IPS-15b (cell line): Measurements from ENCODE around the gene UBE2L3.
"Not testable (repeated sequence)": the region's sequence is repeated elsewhere in the genome, so short reads cannot be mapped to it uniquely, and the experiment has no call there.

Experiments used
- H3K27me3 ChIP-seq: one replicate; pipeline ENCODE4 v1.6.1; 2013; ENCODE audit warnings: low read length; ENCODE audit not compliant: control insufficient read depth, insufficient read depth
- H3K36me3 ChIP-seq: one replicate; pipeline ENCODE4 v1.6.1; 2013; ENCODE audit warnings: low read length; ENCODE audit not compliant: control insufficient read depth, insufficient read depth
- H3K4me1 ChIP-seq: one replicate; pipeline ENCODE4 v1.6.1; 2013; ENCODE audit warnings: mild to moderate bottlenecking, low read length; ENCODE audit not compliant: control insufficient read depth, insufficient read depth
- H3K4me3 ChIP-seq: one replicate; pipeline ENCODE4 v1.5.1; 2013; ENCODE audit warnings: low read depth, low read length
- H3K9ac ChIP-seq: one replicate; pipeline ENCODE4 v1.6.1; 2013; ENCODE audit warnings: low read depth, mild to moderate bottlenecking, low read length
- H3K9me3 ChIP-seq: one replicate; pipeline ENCODE4 v1.6.1; 2013; ENCODE audit warnings: mild to moderate bottlenecking, low read length; ENCODE audit not compliant: control insufficient read depth, insufficient read depth

UBE2L3 gene

DNA sequence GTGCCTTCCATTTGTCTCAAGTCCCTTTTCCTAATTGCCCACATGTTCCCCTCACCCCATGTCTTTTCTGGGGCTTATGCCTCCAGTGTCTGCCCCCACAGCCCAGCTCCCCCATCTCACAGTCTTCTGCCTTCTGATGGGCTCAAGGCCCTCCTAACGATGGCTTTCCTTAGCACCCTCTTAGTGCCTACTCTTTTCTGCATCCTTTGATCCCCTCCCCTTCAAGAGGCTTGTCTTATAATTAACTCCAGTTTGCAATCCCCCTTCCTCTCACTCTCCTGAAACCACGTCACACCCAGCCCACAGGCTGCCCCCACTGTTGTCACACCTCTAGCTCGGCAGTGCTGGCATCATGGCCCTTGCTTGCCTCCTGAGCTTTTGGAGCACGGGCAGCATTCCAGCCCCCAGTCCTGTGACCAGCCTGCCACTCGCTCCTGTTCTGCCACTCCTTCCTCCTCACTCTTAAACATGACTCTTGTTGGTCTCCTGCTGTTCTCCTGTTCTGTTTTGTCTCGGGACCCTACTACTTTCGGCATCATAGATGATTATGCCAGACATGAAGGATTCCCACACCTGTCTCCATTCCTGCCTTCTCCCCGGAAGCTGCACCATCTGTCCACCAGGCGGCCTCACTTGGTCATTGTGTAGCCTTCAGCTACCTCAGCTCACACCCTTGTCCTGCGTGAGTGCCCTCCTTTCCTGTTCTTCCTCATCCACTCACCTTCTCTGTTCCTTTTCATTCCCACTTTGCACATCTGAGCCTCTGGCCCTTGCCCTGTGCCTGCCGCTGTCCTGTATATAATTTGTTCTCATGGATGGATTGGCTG lies 26.1 kb downstream of the UBE2L3 start:
- Histone ChIP-seq H3K27me3 (no peaks in the 10 kb centered on the region), H3K9me3 (no peaks in the 10 kb centered on the region), H3K36me3 (peaks cover 27% of the 10 kb centered on the region), H3K9ac (no peak overlapping the region), H3K4me3 (no peak overlapping the region), H3K4me1 (peaks cover 6% of the 10 kb centered on the region)

DNA sequence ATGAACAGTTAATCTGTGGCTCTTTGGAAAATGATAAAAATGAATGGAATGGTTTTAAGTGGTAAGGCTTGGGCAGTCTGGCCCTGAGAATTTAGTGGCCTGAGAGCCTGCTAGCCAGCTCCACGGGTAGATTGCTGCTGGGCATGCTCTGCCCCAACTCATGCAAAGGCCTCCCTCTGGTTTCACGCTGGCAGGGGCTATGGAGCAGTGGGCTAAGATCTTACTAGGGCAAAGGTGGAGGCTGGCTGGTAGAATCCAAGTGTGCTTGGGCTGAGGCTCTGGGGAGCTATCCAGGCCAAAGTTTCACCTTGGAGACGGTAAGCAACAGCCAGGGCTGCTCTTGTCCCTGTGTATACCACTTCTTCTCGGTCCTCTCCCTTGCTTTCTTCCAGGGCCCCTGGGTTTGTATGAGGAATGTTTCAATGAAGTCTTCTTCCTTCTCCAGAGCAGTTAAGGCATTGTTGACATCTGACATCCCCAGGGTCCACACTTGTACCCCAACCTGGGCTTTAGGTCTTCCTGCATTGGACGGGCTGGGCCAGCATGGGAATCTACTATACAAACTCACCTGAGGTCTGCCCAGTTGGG lies 27.4 kb downstream of the UBE2L3 start:
- Histone ChIP-seq H3K4me3 (no peak overlapping the region), H3K9me3 (no peaks in the 10 kb centered on the region), H3K36me3 (peaks cover 27% of the 10 kb centered on the region), H3K27me3 (no peaks in the 10 kb centered on the region), H3K9ac (no peak overlapping the region), H3K4me1 (no peaks in the 10 kb centered on the region)

DNA sequence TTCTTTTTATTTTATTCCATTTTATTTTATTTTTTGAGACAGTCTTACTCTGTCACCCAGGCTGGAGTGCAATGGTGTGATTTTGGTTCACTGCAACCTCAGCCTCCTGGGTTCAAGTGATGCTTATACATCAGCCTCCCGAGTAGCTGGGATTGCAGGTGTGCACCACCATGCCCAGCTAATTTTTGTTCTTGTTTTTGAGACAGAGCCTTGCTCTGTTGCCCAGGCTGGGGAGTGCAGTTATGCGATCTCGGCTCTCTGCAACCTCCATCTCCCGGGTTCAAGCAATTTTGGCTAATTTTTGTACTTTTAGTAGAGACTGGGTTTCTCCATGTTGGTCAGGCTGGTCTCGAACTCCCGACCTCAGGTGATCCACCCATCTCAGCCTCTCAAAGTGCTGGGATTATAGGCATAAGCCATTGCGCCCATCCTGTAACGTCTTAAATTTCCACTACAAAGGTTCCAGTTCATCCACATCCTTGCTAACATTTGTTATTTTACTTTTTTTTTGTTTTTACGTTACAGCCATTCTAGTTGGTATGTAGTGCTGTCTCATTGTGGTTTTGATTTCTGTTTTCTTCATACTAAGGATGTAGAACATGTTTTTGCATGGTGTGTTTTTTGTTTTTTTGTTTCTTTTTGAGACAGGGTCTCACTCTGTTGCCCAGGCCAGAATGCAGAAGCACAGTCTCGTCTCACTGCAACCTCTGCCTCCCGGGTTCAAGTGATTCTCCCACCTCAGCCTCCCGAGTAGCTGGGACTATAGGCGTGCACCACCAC lies 29.0 kb downstream of the UBE2L3 start:
- not testable (repeated sequence) for H3K4me1 ChIP-seq, H3K9me3 ChIP-seq, H3K9ac ChIP-seq, H3K4me3 ChIP-seq, H3K27me3 ChIP-seq
- H3K36me3 ChIP-seq, result peaks cover 27% of the 10 kb centered on the region

DNA sequence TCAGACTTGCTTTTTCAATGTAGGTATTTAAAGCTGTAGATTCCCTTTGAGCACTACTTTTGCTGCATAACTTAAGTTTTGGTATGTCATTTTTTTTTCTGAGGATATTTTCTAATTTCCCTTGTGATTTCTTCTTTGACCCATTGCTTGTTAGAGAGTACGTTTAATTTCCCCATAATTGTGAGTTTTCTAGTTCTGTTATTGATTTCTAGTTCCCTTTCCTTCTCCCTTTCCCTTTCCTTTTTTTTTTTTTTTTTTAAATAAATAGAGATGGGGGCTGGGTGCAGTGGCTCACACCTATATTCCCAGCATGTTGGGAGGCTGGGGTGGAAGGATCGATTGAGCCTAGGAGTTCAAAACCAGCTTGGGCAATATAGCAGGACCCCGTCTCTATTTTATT lies 30.8 kb downstream of the UBE2L3 start:
- peaks cover 24% of the 10 kb centered on the region for H3K36me3 ChIP-seq
- no peak overlapping the region for H3K9ac ChIP-seq
- no peaks in the 10 kb centered on the region for H3K4me1 ChIP-seq
- H3K27me3 ChIP-seq, result no peaks in the 10 kb centered on the region
- H3K9me3 ChIP-seq, result no peaks in the 10 kb centered on the region
- no peak overlapping the region for H3K4me3 ChIP-seq

GRCh38 chr22:21599053-21599893 lies 31.8 kb downstream of the UBE2L3 start:
- Histone ChIP-seq H3K4me1 (no peaks in the 10 kb centered on the region), H3K36me3 (peaks cover 14% of the 10 kb centered on the region), H3K9ac (no peak overlapping the region), H3K9me3 (no peaks in the 10 kb centered on the region), H3K4me3 (no peak overlapping the region), H3K27me3 (no peaks in the 10 kb centered on the region)

GRCh38 chr22:21602579-21602978 lies 35.1 kb downstream of the UBE2L3 start:
- no peaks in the 10 kb centered on the region for H3K4me1 ChIP-seq
- H3K36me3 ChIP-seq, result peaks cover 5% of the 10 kb centered on the region
- H3K4me3 ChIP-seq, result no peak overlapping the region
- no peak overlapping the region for H3K9ac ChIP-seq
- no peaks in the 10 kb centered on the region for H3K9me3 ChIP-seq
- no peaks in the 10 kb centered on the region for H3K27me3 ChIP-seq

GRCh38 chr22:21603973-21604372 lies 36.5 kb downstream of the UBE2L3 start:
- no peaks in the 10 kb centered on the region for H3K4me1 ChIP-seq
- H3K36me3 ChIP-seq, result peaks cover 5% of the 10 kb centered on the region
- no peak overlapping the region for H3K4me3 ChIP-seq
- no peaks in the 10 kb centered on the region for H3K27me3 ChIP-seq
- no peaks in the 10 kb centered on the region for H3K9me3 ChIP-seq
- no peak overlapping the region for H3K9ac ChIP-seq

- Histone ChIP-seq H3K9ac (no peak overlapping the region), H3K4me1 (no peaks in the 10 kb centered on the region), H3K4me3 (no peak overlapping the region), H3K27me3 (no peaks in the 10 kb centered on the region), H3K36me3 (peaks cover 7% of the 10 kb centered on the region), H3K9me3 (no peaks in the 10 kb centered on the region)
These were observed 38.5 kb downstream of the UBE2L3 start for GRCh38 chr22:21605887-21606564.

GRCh38 chr22:21606775-21607174 lies 39.3 kb downstream of the UBE2L3 start:
- Histone ChIP-seq H3K9ac (no peak overlapping the region), H3K4me1 (no peaks in the 10 kb centered on the region), H3K9me3 (no peaks in the 10 kb centered on the region), H3K4me3 (no peak overlapping the region), H3K27me3 (no peaks in the 10 kb centered on the region), H3K36me3 (peaks cover 10% of the 10 kb centered on the region)

DNA sequence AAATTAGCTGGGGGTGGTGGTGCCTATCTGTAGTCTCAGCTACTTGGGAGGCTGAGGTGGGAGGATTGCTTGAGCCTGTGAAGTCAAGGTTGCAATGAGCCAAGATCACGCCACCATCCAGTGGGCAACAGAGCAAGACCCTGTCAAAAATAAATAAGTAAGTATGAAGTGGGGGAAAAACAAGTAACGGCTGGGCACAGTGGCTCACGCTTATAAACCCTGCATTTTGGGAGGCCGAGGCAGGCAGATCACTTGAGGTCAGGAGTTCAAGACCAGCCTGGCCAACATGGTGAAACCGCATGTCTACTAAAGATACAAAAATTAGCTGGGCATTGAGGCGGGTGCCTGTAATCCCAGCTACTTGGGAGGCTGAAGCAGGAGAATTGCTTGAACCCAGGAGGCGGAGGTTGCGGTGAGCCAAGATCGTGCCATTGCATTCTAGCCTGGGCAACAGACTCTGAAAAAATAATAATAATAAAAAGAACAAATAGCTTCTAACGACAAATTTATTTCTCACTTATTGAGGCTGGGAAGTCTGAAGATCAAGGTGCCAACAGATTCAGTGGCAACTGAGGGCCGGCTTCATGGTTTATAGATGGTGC lies 42.1 kb downstream of the UBE2L3 start:
- H3K4me3 ChIP-seq, H3K4me1 ChIP-seq, H3K9me3 ChIP-seq, H3K27me3 ChIP-seq, H3K9ac ChIP-seq: not testable (repeated sequence)
- peaks cover 23% of the 10 kb centered on the region for H3K36me3 ChIP-seq
